SU-DHL-6 (cell line): ENCODE results near the gene CHTF8.

Experiments used
- H2AFZ ChIP-seq: fragments of 200-600 bp; sonication (generic); 2 replicates; pipeline ENCODE4 v1.6.1; 2014; ENCODE audit warnings: low read depth, mild to moderate bottlenecking, moderate library complexity, mixed read lengths, antibody characterized with exemption, low read length; ENCODE audit not compliant: severe bottlenecking
- H3F3A ChIP-seq: fragments of 200-600 bp; shearing (Covaris generic); 2 replicates; pipeline ENCODE4 v1.6.0; 2016; ENCODE audit warnings: antibody characterized with exemption, mild to moderate bottlenecking; ENCODE audit not compliant: insufficient read depth
- H3K27ac ChIP-seq: fragments of 200-600 bp; sonication (generic); 2 replicates; pipeline ENCODE4 v1.5.1; 2016; ENCODE audit warnings: low read depth, mild to moderate bottlenecking, low read length, moderate library complexity, mixed read lengths
- H3K27me3 ChIP-seq: fragments of 200-600 bp; sonication (generic), shearing (Covaris generic); 2 replicates; pipeline ENCODE4 v1.6.0; 2014; ENCODE audit warnings: mild to moderate bottlenecking, low read length
- H3K36me3 ChIP-seq: fragments of 200-600 bp; sonication (generic); 2 replicates; pipeline ENCODE4 v1.6.1; 2014; ENCODE audit warnings: mild to moderate bottlenecking, low read length, mixed read lengths
- H3K4me2 ChIP-seq: fragments of 300-600, 200-600 bp; shearing (Covaris generic), sonication (generic); 2 replicates; pipeline ENCODE4 v1.6.0; 2014; ENCODE audit warnings: low read length, low read depth, mild to moderate bottlenecking; ENCODE audit not compliant: poor library complexity, severe bottlenecking
- H3K4me3 ChIP-seq: fragments of 200-600 bp; sonication (generic); 2 replicates; pipeline ENCODE4 v1.5.1; 2014; ENCODE audit warnings: antibody characterized with exemption, low read length, mild to moderate bottlenecking, mixed read lengths; ENCODE audit not compliant: insufficient read depth, poor library complexity, severe bottlenecking
- H3K79me2 ChIP-seq: fragments of 200-600 bp; sonication (generic); 2 replicates; pipeline ENCODE4 v1.6.1; 2014; ENCODE audit warnings: mild to moderate bottlenecking, low read length, moderate library complexity; ENCODE audit not compliant: insufficient read depth
- H3K9ac ChIP-seq: fragments of 200-600 bp; sonication (generic); 2 replicates; pipeline ENCODE4 v1.7.0; 2014; ENCODE audit warnings: mild to moderate bottlenecking, low read length
- H3K9me2 ChIP-seq: fragments of 200-600 bp; sonication (generic); replicated peaks from 2 replicates; pipeline ENCODE4 v1.6.1; 2014; ENCODE audit warnings: low read length; ENCODE audit not compliant: insufficient read depth
- H3K9me3 ChIP-seq: fragments of 200-600 bp; sonication (generic); 2 replicates; pipeline ENCODE4 v1.6.1; 2014; ENCODE audit warnings: low read length, mixed read lengths; ENCODE audit not compliant: insufficient read depth
- H4K20me1 ChIP-seq: fragments of 200-600 bp; sonication (generic); 2 replicates; pipeline ENCODE4 v1.6.1; 2014; ENCODE audit warnings: low read depth, mild to moderate bottlenecking, antibody characterized with exemption, low read length, moderate library complexity, mixed read lengths
- EZH2phosphoT487 ChIP-seq: fragments of 200-600 bp; sonication (generic), shearing (Covaris generic); conservative IDR thresholded peaks from 2 replicates; pipeline ENCODE4 v1.6.1; 2018; ENCODE audit warnings: mild to moderate bottlenecking, antibody characterized with exemption, low read length, moderate library complexity, mixed read lengths
- TF ChIP-seq, protein P1 (sequence below): fragments of 200-600 bp; sonication (generic); IDR thresholded peaks from one replicate; pipeline ENCODE4 v1.5.1; 2017; ENCODE audit warnings: antibody characterized with exemption, mild to moderate bottlenecking, low read length, moderate library complexity; ENCODE audit not compliant: insufficient read depth, poor library complexity, severe bottlenecking

The CHTF8 gene

DNA sequence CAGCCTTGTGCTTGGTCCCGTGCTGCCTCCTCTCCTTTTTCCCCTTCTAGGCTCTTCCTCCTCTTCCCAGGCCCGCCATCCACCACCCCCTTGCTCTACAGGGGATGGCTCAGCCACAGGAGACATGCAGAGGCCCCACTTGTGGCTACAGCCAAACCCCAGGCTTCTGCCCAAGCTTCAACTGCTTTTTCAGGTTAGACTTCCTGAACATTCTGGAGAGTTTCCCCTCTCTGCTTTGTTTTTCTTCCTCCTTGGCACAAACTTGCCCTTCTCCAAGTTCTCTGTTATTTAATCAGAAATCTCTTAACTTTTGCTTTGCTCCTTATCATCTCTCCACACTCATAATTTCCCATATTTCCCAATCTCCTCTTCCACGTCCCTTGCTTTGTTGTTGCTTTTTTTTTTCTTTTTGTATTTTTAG lies 45.2 kb downstream of the CHTF8 start:
- TF ChIP-seq, protein P1, sequence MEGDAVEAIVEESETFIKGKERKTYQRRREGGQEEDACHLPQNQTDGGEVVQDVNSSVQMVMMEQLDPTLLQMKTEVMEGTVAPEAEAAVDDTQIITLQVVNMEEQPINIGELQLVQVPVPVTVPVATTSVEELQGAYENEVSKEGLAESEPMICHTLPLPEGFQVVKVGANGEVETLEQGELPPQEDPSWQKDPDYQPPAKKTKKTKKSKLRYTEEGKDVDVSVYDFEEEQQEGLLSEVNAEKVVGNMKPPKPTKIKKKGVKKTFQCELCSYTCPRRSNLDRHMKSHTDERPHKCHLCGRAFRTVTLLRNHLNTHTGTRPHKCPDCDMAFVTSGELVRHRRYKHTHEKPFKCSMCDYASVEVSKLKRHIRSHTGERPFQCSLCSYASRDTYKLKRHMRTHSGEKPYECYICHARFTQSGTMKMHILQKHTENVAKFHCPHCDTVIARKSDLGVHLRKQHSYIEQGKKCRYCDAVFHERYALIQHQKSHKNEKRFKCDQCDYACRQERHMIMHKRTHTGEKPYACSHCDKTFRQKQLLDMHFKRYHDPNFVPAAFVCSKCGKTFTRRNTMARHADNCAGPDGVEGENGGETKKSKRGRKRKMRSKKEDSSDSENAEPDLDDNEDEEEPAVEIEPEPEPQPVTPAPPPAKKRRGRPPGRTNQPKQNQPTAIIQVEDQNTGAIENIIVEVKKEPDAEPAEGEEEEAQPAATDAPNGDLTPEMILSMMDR = no peak
- no peak for TF ChIP-seq EZH2phosphoT487
- Histone ChIP-seq H2AFZ (no peak overlapping the region), H3K4me3 (no peak overlapping the region), H3K27ac (no peak overlapping the region), H3K4me2 (no peak overlapping the region), H3K9ac (no peak overlapping the region), H3K9me3 (no peaks in the 10 kb centered on the region), H4K20me1 (no peaks in the 10 kb centered on the region), H3K27me3 (no peaks in the 10 kb centered on the region), H3F3A (no peaks in the 10 kb centered on the region), H3K79me2 (no peaks in the 10 kb centered on the region), H3K9me2 (no peaks in the 10 kb centered on the region), H3K36me3 (no peaks in the 10 kb centered on the region)

- no peak overlapping the region for H3K27ac ChIP-seq
- no peaks in the 10 kb centered on the region for H4K20me1 ChIP-seq
- H3K36me3 ChIP-seq = no peaks in the 10 kb centered on the region
- TF ChIP-seq, protein P1 = no peak
- no peak for TF ChIP-seq EZH2phosphoT487
- no peaks in the 10 kb centered on the region for H3K9me2 ChIP-seq
- no peak overlapping the region for H3K4me3 ChIP-seq
- H2AFZ ChIP-seq = no peak overlapping the region
- no peaks in the 10 kb centered on the region for H3K9me3 ChIP-seq
- no peaks in the 10 kb centered on the region for H3F3A ChIP-seq
- H3K27me3 ChIP-seq = no peaks in the 10 kb centered on the region
- H3K9ac ChIP-seq = no peak overlapping the region
- H3K4me2 ChIP-seq = no peak overlapping the region
- no peaks in the 10 kb centered on the region for H3K79me2 ChIP-seq
These were observed 47.2 kb downstream of the CHTF8 start for GRCh38 chr16:69085032-69085695.

DNA sequence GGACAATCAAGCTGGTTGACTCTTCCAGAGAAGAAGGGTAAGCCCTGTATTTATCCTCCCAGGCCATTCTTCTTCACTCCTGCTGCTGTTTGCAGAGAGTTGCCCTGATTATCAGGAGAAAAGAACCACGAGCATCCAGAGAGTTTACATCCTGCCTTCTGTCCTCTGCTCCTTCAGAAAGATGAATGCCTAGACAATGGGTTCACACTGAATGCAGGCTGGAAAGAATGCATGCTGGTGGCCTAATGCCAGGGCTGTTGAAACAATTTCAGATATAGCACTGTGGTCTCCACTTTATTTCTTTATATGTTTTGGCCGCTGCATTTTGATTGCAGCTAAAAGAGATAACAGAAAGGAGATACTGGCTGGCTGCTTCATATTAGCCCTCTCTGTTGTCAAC lies 48.1 kb downstream of the CHTF8 start:
- Histone ChIP-seq H3K79me2 (no peaks in the 10 kb centered on the region), H3K27me3 (no peaks in the 10 kb centered on the region), H4K20me1 (no peaks in the 10 kb centered on the region), H3K9ac (no peak overlapping the region), H3K36me3 (no peaks in the 10 kb centered on the region), H3K9me2 (no peaks in the 10 kb centered on the region), H3K9me3 (no peaks in the 10 kb centered on the region), H3F3A (no peaks in the 10 kb centered on the region), H2AFZ (no peak overlapping the region), H3K4me3 (no peak overlapping the region), H3K27ac (no peak overlapping the region), H3K4me2 (no peak overlapping the region)
- TF ChIP-seq, protein P1 = no peak
- no peak for TF ChIP-seq EZH2phosphoT487
